Measurements from ENCODE around the gene HDAC9.

The HDAC9 gene

GRCh38 chr7:18590744-18591340, 95.3 kb downstream of the HDAC9 start:
- TF ChIP-seq CTCF (IDR thresholded peaks at IDR 0.05; ENCODE audit: insufficient read depth, low read length, poor library complexity, severe bottlenecking): peak; percentile 45
- no peak for DNase-seq (ENCODE audit: extremely low read depth, insufficient read length)
- Histone ChIP-seq H3K36me3 (ENCODE audit: control insufficient read depth, insufficient read depth, low read length) (peaks cover 5% of the 10 kb centered on the region), H3K4me3 (replicated peaks; ENCODE audit: low read depth, low read length) (no peak overlapping the region), H3K27me3 (replicated peaks; ENCODE audit: control insufficient read depth, insufficient read depth, low read length) (no peaks in the 10 kb centered on the region)

GRCh38 chr7:18593602-18594279, 98.2 kb downstream of the HDAC9 start:
- no peak for TF ChIP-seq CTCF (IDR thresholded peaks at IDR 0.05; ENCODE audit: insufficient read depth, low read length, poor library complexity, severe bottlenecking)
- no peak for DNase-seq (ENCODE audit: extremely low read depth, insufficient read length)
- Histone ChIP-seq H3K4me3 (replicated peaks; ENCODE audit: low read depth, low read length) (no peak overlapping the region), H3K36me3 (ENCODE audit: control insufficient read depth, insufficient read depth, low read length) (peaks cover 5% of the 10 kb centered on the region), H3K27me3 (replicated peaks; ENCODE audit: control insufficient read depth, insufficient read depth, low read length) (no peaks in the 10 kb centered on the region)

- no peak for DNase-seq (ENCODE audit: extremely low read depth, insufficient read length)
- H3K36me3 ChIP-seq (ENCODE audit: control insufficient read depth, insufficient read depth, low read length): peaks cover 5% of the 10 kb centered on the region
Observed at GRCh38 chr7:18597754-18598153, 102.2 kb downstream of the HDAC9 start.

GRCh38 chr7:18607025-18607424, 111.5 kb downstream of the HDAC9 start:
- DNase-seq (ENCODE audit: extremely low read depth, insufficient read length): no peak
- TF ChIP-seq CTCF (IDR thresholded peaks at IDR 0.05; ENCODE audit: insufficient read depth, low read length, poor library complexity, severe bottlenecking): no peak
- H3K4me3 ChIP-seq (replicated peaks; ENCODE audit: low read depth, low read length): no peak overlapping the region
- H3K27me3 ChIP-seq (replicated peaks; ENCODE audit: control insufficient read depth, insufficient read depth, low read length): no peaks in the 10 kb centered on the region
- H3K36me3 ChIP-seq (ENCODE audit: control insufficient read depth, insufficient read depth, low read length): peaks cover 2% of the 10 kb centered on the region; the same call in 1 of the 2 replicates

More at GRCh38 chr7:18597754-18598153, 102.2 kb downstream of the HDAC9 start:
- no peaks in the 10 kb centered on the region for H3K27me3 ChIP-seq (replicated peaks; ENCODE audit: control insufficient read depth, insufficient read depth, low read length)
- no peak for TF ChIP-seq CTCF (IDR thresholded peaks at IDR 0.05; ENCODE audit: insufficient read depth, low read length, poor library complexity, severe bottlenecking)
- no peak overlapping the region for H3K4me3 ChIP-seq (replicated peaks; ENCODE audit: low read depth, low read length)

GRCh38 chr7:18610331-18610948, 114.9 kb downstream of the HDAC9 start:
- no peak overlapping the region for H3K4me3 ChIP-seq (replicated peaks; ENCODE audit: low read depth, low read length)
- H3K36me3 ChIP-seq (ENCODE audit: control insufficient read depth, insufficient read depth, low read length): peaks cover 4% of the 10 kb centered on the region; the same call in 1 of the 2 replicates
- peak; percentile 62 for TF ChIP-seq CTCF (IDR thresholded peaks at IDR 0.05; ENCODE audit: insufficient read depth, low read length, poor library complexity, severe bottlenecking)
- no peaks in the 10 kb centered on the region for H3K27me3 ChIP-seq (replicated peaks; ENCODE audit: control insufficient read depth, insufficient read depth, low read length)
- no peak for DNase-seq (ENCODE audit: extremely low read depth, insufficient read length)
